Gastroesophageal sphincter (tissue), 3 donors: ENCODE data around the gene SUZ12.
"Not testable (repeated sequence)": the region's sequence is repeated elsewhere in the genome, so short reads cannot be mapped to it uniquely, and the experiment has no call there.

ENCODE experiments used
- POLR2A ChIP-seq, 2 donors: fragments of 450-650 bp; IDR thresholded peaks; one replicate each; pipeline ENCODE4 v1.6.1; 2017; ENCODE audit warnings: antibody characterized with exemption in 2 of 2, mild to moderate bottlenecking in 2 of 2, moderate library complexity in 1 of 2
- TF ChIP-seq, protein P1 (sequence below), 4 experiments: fragments of 200-600 bp in 2 of 4; fragments of 450-650 bp in 2 of 4; sonication (generic) in 1 of 4; IDR thresholded peaks; one replicate each; pipeline ENCODE4 v1.5.1; 2017 to 2019; ENCODE audit warnings: antibody characterized with exemption in 4 of 4, mild to moderate bottlenecking in 2 of 4, moderate library complexity in 2 of 4

GRCh38 chr17:31974269-31975071 lies 37.7 kb downstream of the SUZ12 start:
- not testable (repeated sequence) for TF ChIP-seq POLR2A (IDR thresholded peaks at IDR 0.05)
- TF ChIP-seq, protein P1, sequence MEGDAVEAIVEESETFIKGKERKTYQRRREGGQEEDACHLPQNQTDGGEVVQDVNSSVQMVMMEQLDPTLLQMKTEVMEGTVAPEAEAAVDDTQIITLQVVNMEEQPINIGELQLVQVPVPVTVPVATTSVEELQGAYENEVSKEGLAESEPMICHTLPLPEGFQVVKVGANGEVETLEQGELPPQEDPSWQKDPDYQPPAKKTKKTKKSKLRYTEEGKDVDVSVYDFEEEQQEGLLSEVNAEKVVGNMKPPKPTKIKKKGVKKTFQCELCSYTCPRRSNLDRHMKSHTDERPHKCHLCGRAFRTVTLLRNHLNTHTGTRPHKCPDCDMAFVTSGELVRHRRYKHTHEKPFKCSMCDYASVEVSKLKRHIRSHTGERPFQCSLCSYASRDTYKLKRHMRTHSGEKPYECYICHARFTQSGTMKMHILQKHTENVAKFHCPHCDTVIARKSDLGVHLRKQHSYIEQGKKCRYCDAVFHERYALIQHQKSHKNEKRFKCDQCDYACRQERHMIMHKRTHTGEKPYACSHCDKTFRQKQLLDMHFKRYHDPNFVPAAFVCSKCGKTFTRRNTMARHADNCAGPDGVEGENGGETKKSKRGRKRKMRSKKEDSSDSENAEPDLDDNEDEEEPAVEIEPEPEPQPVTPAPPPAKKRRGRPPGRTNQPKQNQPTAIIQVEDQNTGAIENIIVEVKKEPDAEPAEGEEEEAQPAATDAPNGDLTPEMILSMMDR (IDR thresholded peaks at IDR 0.05) = not testable (repeated sequence)
